Measurements from ENCODE around the gene MAST4. TPM values are rescaled to one million over a fixed set of nuclear protein-coding genes. Genes with fewer than 3 reads are reported as not detected.

MAST4 gene
- total and polyA plus RNA-seq, 4 donors: 3.7 to 9.5 (median 6.5) TPM

DNA sequence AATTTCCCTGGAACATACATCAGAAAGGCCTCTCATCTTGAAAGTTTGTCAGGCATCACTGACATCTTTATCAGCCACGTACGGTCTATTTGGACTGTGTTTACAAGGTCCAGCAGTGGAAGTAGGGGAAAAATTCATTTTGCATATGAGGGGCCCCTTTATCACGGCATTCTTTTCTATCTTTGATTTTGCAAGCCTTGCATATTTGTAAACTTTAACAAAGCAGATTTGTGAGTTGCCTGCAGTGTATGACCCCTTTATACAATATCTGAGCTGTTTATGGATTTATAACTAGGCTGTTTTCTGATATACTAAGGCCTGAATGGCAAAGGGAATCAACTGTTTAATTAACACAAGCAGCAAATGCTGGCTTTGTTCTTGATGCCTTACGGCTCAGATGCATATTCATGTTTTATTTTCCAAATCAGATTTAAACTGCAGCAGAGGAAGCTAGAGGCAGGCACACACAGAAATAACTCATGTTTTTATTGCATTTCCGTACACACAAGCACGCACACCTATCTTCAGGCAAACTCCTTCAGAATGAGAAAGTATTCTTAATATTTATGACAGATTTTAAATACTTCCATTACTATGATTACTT lies 539.3 kb downstream of the MAST4 start:
- H3K4me3 ChIP-seq (ENCODE audit: low read depth in 1 of 3, low read length in 3 of 3): no peak overlapping the region
- 89% methylated on average over 6 of the region's 6 CpGs for WGBS

DNA sequence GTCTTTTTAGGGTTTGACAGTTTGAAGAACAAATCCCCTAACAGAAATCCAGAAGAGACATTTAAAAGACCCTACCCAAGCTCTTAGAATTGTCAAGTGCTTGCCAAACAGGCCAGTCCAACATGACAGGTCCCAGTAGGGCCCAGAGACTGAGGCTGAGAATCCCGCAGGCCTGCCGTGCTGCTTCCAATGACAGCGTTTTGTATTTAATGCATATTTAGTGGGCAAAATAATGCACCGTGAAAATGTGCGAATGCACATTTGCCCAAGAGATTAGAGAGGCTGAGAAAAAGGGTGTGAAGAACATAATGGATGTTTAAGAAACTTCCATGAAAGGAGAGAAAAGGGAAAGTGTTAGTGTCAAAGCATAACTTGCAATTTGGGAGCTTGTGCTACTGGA lies 542.8 kb downstream of the MAST4 start:
- TF ChIP-seq ZBTB33 (IDR thresholded peaks at IDR 0.05) (no peak), SP1 (IDR thresholded peaks at IDR 0.05) (no peak)
- WGBS: 97% methylated on average over 5 of the region's 5 CpGs
- Histone ChIP-seq H3K9me3 (ENCODE audit: control insufficient read depth in 4 of 4, low read length in 3 of 4) (no peaks in the 10 kb centered on the region), H3K36me3 (ENCODE audit: control insufficient read depth in 4 of 4, insufficient read depth in 3 of 4, low read depth in 1 of 4, low read length in 3 of 4) (peaks cover 3 to 46% (median 28%) of the 10 kb centered on the region in 4 donors), H3K9ac (ENCODE audit: low read depth in 1 of 2, low read length in 2 of 2) (no peak overlapping the region), H3K4me3 (ENCODE audit: low read depth in 1 of 3, low read length in 3 of 3) (no peak overlapping the region), H3K27ac (ENCODE audit: low read depth in 1 of 2, low read length in 2 of 2) (no peak overlapping the region), H3K27me3 (ENCODE audit: control insufficient read depth in 4 of 4, insufficient read depth in 4 of 4, low read length in 3 of 4) (no peaks in the 10 kb centered on the region), H3K4me1 (ENCODE audit: control insufficient read depth in 4 of 4, insufficient read depth in 4 of 4, low read length in 3 of 4) (peaks cover 0 to 16% (median 8%) of the 10 kb centered on the region in 4 donors)
- no peak for DNase-seq (ENCODE audit: low spot score)

More for the DNA sequence above, 539.3 kb downstream of the MAST4 start:
- no peak for TF ChIP-seq ZBTB33 (IDR thresholded peaks at IDR 0.05)
- no peak for TF ChIP-seq SP1 (IDR thresholded peaks at IDR 0.05)
- TF ChIP-seq FOXA1 (IDR thresholded peaks at IDR 0.05): no peak
- TF ChIP-seq HNF4G (IDR thresholded peaks at IDR 0.05): no peak
- no peak for TF ChIP-seq GABPA (IDR thresholded peaks at IDR 0.05 in 1 of 2, conservative IDR thresholded peaks at IDR 0.05 in 1 of 2)
- TF ChIP-seq JUND (IDR thresholded peaks at IDR 0.05): no peak
- TF ChIP-seq HNF4A (conservative IDR thresholded peaks at IDR 0.05): no peak
- TF ChIP-seq FOXA2 (IDR thresholded peaks at IDR 0.05): no peak
- no peak for TF ChIP-seq YY1 (IDR thresholded peaks at IDR 0.05)
- no peaks in the 10 kb centered on the region for H3K27me3 ChIP-seq (ENCODE audit: control insufficient read depth in 4 of 4, insufficient read depth in 4 of 4, low read length in 3 of 4)
- H3K9ac ChIP-seq (ENCODE audit: low read depth in 1 of 2, low read length in 2 of 2): no peak overlapping the region
- peaks cover 4 to 45% (median 27%) of the 10 kb centered on the region in 4 donors for H3K36me3 ChIP-seq (ENCODE audit: control insufficient read depth in 4 of 4, insufficient read depth in 3 of 4, low read depth in 1 of 4, low read length in 3 of 4)
- DNase-seq (ENCODE audit: low spot score): no peak
- no peak overlapping the region for H3K27ac ChIP-seq (ENCODE audit: low read depth in 1 of 2, low read length in 2 of 2)
- H3K4me1 ChIP-seq (ENCODE audit: control insufficient read depth in 4 of 4, insufficient read depth in 4 of 4, low read length in 3 of 4): no peaks in the 10 kb centered on the region
- H3K9me3 ChIP-seq (ENCODE audit: control insufficient read depth in 4 of 4, low read length in 3 of 4): no peaks in the 10 kb centered on the region

DNA sequence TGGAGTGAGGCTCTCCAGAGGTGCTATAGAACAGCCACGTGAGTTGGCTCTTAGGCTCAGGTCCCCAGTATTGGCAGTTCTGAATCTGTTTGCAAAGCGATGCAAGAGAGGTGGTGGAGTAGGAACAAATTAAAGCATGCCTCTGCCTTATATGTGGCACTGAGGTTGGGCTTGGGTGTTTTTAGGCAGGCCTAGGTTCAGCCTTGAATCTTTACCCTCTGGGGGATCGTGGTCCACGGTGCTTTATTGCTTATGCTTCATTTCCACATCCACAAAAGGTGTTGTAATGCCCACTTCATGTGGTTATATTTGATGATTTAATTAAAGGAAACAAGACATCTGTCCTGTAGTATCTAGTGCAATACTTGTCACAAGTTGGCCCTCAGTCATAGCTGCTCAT lies 544.2 kb downstream of the MAST4 start:
- TF ChIP-seq ZBTB33 (IDR thresholded peaks at IDR 0.05): no peak
- no peak for TF ChIP-seq RAD21 (IDR thresholded peaks at IDR 0.05)
- TF ChIP-seq FOXA1 (IDR thresholded peaks at IDR 0.05): no peak
- TF ChIP-seq YY1 (IDR thresholded peaks at IDR 0.05): no peak
- TF ChIP-seq NR2F2 (IDR thresholded peaks at IDR 0.05): no peak
- TF ChIP-seq CTCF (IDR thresholded peaks at IDR 0.05; ENCODE audit: low read depth, low read length, missing input control): no peak
- no peak for TF ChIP-seq JUND (IDR thresholded peaks at IDR 0.05)
- Histone ChIP-seq H3K27me3 (ENCODE audit: control insufficient read depth in 4 of 4, insufficient read depth in 4 of 4, low read length in 3 of 4) (no peaks in the 10 kb centered on the region), H3K9ac (ENCODE audit: low read depth in 1 of 2, low read length in 2 of 2) (no peak overlapping the region), H3K4me3 (ENCODE audit: low read depth in 1 of 3, low read length in 3 of 3) (no peak overlapping the region), H3K9me3 (ENCODE audit: control insufficient read depth in 4 of 4, low read length in 3 of 4) (no peaks in the 10 kb centered on the region), H3K4me1 (ENCODE audit: control insufficient read depth in 4 of 4, insufficient read depth in 4 of 4, low read length in 3 of 4) (peaks cover 0 to 28% (median 17%) of the 10 kb centered on the region in 4 donors), H3K36me3 (ENCODE audit: control insufficient read depth in 4 of 4, insufficient read depth in 3 of 4, low read depth in 1 of 4, low read length in 3 of 4) (peaks cover 5 to 44% (median 24%) of the 10 kb centered on the region in 4 donors), H3K27ac (ENCODE audit: low read depth in 1 of 2, low read length in 2 of 2) (no peak overlapping the region)
- no peak for DNase-seq (ENCODE audit: low spot score)
- WGBS: 92% methylated on average over 4 of the region's 4 CpGs

Measured in liver (tissue), 9 donors.